ENCODE measurements around the gene TULP1. TPM values are rescaled to one million over a fixed set of nuclear protein-coding genes. Genes with fewer than 3 reads are reported as not detected.

TULP1 gene
- total RNA-seq, 1 donor from 2014 or later: not detected

- FAIRE-seq (no peak), DNase-seq (ENCODE audit: low spot score in 2 of 2) (no peak)
Measured at GRCh38 chr6:35486005-35486925, 26.4 kb downstream of the TULP1 start.

GRCh38 chr6:35485402-35485877, 27.3 kb downstream of the TULP1 start:
- DNase-seq (ENCODE audit: low spot score in 2 of 2) (no peak), FAIRE-seq (no peak)

- FAIRE-seq (no peak), DNase-seq (ENCODE audit: low spot score in 2 of 2) (no peak)
Measured at GRCh38 chr6:35484921-35485392, 27.7 kb downstream of the TULP1 start.

- DNase-seq (ENCODE audit: low spot score in 2 of 2): no peak
- FAIRE-seq: no peak
Measured at GRCh38 chr6:35483893-35484645, 28.6 kb downstream of the TULP1 start.

- FAIRE-seq: no peak
- no peak for DNase-seq (ENCODE audit: low spot score in 2 of 2)
Measured at GRCh38 chr6:35483490-35483889, 29.2 kb downstream of the TULP1 start.

GRCh38 chr6:35483062-35483461, 29.6 kb downstream of the TULP1 start:
- FAIRE-seq (no peak), DNase-seq (ENCODE audit: low spot score in 2 of 2) (no peak)

GRCh38 chr6:35481226-35481625, 31.5 kb downstream of the TULP1 start:
- FAIRE-seq (no peak), DNase-seq (ENCODE audit: low spot score in 2 of 2) (no peak)

- no peak for DNase-seq (ENCODE audit: low spot score in 2 of 2)
- no peak for FAIRE-seq
Measured at GRCh38 chr6:35480176-35480575, 32.5 kb downstream of the TULP1 start.

- no peak for FAIRE-seq
Measured at GRCh38 chr6:35478259-35478658, 34.4 kb downstream of the TULP1 start.

GRCh38 chr6:35477551-35478179, 35.0 kb downstream of the TULP1 start:
- FAIRE-seq (no peak), DNase-seq (ENCODE audit: low spot score in 2 of 2) (no peak)

More at GRCh38 chr6:35478259-35478658, 34.4 kb downstream of the TULP1 start:
- DNase-seq (ENCODE audit: low spot score in 2 of 2): no peak

GRCh38 chr6:35477028-35477427, 35.7 kb downstream of the TULP1 start:
- FAIRE-seq: no peak
- no peak for DNase-seq (ENCODE audit: low spot score in 2 of 2)

- no peak for DNase-seq (ENCODE audit: low spot score in 2 of 2)
- FAIRE-seq: no peak
Measured at GRCh38 chr6:35476004-35476403, 36.7 kb downstream of the TULP1 start.

- no peak for FAIRE-seq
- no peak for DNase-seq (ENCODE audit: low spot score in 2 of 2)
Measured at GRCh38 chr6:35475573-35475972, 37.1 kb downstream of the TULP1 start.

GRCh38 chr6:35474942-35475570, 37.6 kb downstream of the TULP1 start:
- DNase-seq (ENCODE audit: low spot score in 2 of 2): no peak
- no peak for FAIRE-seq

- no peak for DNase-seq (ENCODE audit: low spot score in 2 of 2)
Measured at GRCh38 chr6:35474131-35474941, 38.4 kb downstream of the TULP1 start.

GRCh38 chr6:35473850-35474130, 38.9 kb downstream of the TULP1 start:
- DNase-seq (ENCODE audit: low spot score in 2 of 2) (no peak), FAIRE-seq (no peak)

More at GRCh38 chr6:35474131-35474941, 38.4 kb downstream of the TULP1 start:
- no peak for FAIRE-seq

GRCh38 chr6:35473075-35473849, 39.4 kb downstream of the TULP1 start:
- no peak for FAIRE-seq
- DNase-seq (ENCODE audit: low spot score in 2 of 2): no peak

GRCh38 chr6:35471836-35472345, 40.8 kb downstream of the TULP1 start:
- FAIRE-seq (no peak), DNase-seq (ENCODE audit: low spot score in 2 of 2) (no peak)

- no peak for DNase-seq (ENCODE audit: low spot score in 2 of 2)
- FAIRE-seq: no peak
Measured at GRCh38 chr6:35470663-35471120, 42.0 kb downstream of the TULP1 start.

Measured in frontal cortex (tissue), 4 donors.